Cardiac fibroblast (primary cell): Measurements from ENCODE around the gene NAV3.
A peak's percentile ranks its signal among the peaks of the same experiment; 100 is the strongest.

Source experiments
- DNase-seq, 2 donors: peaks; one replicate each; pipeline versions ENCODE4 v3.0.0 to v3.0.0-alpha.2; 2010; ENCODE audit warnings: low read depth in 2 of 2
- H3K4me3 ChIP-seq, 2 donors: replicated peaks in 1 of 2; 1 replicate in 1 of 2; 2 replicates in 1 of 2; pipeline ENCODE4 v1.5.1; 2011; ENCODE audit warnings: low read depth in 2 of 2, low read length in 2 of 2, mild to moderate bottlenecking in 2 of 2, moderate library complexity in 1 of 2
- TF ChIP-seq, protein P1 (sequence below): IDR thresholded peaks from one replicate; pipeline ENCODE4 v1.5.1; 2011; ENCODE audit warnings: low read depth, mild to moderate bottlenecking, low read length, inconsistent platforms

NAV3 gene

DNA sequence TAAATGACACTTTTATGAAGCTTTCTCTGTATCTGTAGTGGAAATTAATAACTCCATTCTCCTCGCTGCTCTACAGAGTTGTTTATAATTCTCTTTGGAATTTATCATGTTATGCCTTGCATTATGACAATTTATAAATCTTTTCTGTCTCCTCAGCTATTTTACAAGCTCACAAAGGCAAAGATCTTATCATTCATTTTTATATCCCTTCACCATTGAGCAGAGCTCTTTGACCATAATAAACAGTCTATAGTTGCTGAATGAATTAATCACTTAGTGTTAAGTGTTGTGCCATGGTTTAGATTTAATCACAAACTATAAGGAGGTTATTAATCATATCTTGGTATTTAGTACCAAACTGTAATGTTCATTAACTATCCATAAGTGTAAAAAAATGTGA is 126.4 kb downstream of the NAV3 start:
- DNase-seq: no peak
- H3K4me3 ChIP-seq: no peak overlapping the region
- TF ChIP-seq, protein P1, sequence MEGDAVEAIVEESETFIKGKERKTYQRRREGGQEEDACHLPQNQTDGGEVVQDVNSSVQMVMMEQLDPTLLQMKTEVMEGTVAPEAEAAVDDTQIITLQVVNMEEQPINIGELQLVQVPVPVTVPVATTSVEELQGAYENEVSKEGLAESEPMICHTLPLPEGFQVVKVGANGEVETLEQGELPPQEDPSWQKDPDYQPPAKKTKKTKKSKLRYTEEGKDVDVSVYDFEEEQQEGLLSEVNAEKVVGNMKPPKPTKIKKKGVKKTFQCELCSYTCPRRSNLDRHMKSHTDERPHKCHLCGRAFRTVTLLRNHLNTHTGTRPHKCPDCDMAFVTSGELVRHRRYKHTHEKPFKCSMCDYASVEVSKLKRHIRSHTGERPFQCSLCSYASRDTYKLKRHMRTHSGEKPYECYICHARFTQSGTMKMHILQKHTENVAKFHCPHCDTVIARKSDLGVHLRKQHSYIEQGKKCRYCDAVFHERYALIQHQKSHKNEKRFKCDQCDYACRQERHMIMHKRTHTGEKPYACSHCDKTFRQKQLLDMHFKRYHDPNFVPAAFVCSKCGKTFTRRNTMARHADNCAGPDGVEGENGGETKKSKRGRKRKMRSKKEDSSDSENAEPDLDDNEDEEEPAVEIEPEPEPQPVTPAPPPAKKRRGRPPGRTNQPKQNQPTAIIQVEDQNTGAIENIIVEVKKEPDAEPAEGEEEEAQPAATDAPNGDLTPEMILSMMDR: no peak

DNA sequence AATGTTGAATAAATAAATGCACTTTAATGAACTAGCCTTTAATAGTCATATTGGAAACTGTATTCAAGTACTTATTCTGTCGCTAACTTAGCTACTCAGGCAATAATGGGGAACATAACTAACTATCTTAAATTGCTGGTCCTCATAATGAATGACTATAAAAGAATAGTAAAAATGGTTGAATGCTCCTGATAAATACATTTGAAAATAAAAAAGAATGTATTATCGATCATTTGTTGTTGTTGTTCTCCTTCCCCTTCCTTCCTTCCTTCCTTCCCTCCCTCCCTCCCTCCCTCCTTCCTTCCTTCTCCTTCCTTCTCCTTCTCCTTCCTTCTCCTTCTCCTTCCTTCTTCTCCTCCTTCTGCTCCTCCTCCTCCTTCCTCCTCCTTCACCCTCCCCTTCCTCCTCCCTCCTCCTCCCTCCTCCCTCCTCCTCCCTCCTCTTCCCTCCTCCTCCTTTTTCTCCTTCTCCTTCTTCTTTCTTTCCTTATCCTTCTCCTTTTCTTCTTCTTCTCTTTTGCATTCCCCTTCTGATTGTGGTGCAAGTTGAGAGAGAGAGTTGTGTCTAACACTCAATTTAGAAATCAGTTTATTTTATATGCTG is 133.0 kb downstream of the NAV3 start:
- TF ChIP-seq, protein P1: no peak
- no peak for DNase-seq
- H3K4me3 ChIP-seq: no peak overlapping the region

DNA sequence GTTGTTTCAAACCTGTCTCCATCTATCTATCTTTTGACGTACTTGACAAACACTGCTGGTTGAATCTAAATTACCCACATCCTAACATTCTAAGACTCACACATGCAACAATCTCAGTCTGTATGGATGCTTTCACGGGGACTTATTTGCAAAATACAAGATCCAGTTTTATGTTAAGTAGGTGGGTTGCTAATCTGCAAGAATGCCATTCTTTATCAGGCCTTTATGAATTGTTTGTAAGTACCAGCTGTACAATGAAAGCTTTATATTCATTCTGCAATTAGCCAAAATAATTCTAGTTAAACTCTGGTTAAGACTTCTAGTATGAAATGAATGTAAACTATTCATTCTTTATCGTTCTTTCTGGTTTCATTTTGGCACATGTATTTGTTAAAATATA is 135.1 kb downstream of the NAV3 start:
- TF ChIP-seq, protein P1: no peak
- peak in 1 of 2 donors; percentile 31 for DNase-seq
- H3K4me3 ChIP-seq: no peak overlapping the region

DNA sequence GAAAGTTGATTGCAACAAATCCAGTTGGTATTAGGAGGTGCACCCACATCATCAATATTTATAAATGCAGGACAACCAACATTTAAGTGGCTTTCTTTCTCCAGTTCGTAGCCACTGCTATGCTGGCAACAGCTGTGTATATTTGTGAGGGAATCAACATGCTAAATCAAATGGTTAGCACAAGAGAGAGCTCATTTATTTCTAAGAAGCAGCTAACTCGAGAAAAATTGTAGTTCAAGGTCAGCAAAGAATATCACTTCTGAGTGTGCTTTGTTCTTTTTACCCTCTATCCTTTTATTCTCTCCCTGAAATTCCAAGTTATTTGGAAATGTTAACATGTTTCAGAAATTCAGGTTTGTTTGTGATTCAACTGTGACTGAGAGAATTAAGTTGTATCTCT is 137.3 kb downstream of the NAV3 start:
- DNase-seq: no peak
- TF ChIP-seq, protein P1: no peak
- H3K4me3 ChIP-seq: no peak overlapping the region

DNA sequence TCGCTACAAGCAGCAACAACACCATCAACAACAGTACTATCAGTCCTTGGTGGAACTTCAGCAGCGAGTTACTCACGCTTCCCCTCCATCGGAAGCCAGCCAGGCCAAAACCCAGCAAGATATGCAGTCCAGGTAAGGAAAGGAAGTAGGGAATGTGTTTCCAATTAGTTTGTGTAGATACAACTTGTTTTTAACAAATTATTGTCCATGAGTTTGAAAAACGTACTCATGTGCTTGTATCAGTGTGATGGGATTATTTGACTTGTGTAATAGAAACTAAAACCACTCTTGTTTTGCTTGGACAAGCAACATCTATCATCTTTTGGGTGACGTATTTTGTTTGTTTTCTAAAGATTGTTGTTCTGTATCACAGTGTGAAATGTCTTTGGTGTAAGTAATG is 137.9 kb downstream of the NAV3 start:
- no peak overlapping the region for H3K4me3 ChIP-seq
- DNase-seq: no peak
- TF ChIP-seq, protein P1: no peak

DNA sequence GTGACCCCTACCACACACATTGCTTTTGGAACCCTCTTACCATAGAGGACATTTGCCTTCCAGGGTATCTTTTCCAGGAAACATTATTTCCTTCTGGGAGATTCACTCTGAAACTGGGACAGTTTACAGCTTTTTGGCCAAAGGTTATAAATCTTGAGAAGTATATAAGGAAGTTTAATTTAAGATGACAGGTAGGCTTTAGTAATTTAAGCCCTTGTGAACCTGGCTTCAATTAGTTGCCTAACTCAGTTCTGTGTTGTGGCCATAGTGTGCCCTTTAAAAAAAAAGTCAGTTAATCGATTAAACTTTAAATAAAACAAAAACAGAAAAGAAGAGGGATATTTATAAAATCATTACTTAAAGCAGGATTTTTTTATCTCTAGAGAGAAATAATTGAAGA is 142.9 kb downstream of the NAV3 start:
- TF ChIP-seq, protein P1: no peak
- no peak overlapping the region for H3K4me3 ChIP-seq
- DNase-seq: no peak

DNA sequence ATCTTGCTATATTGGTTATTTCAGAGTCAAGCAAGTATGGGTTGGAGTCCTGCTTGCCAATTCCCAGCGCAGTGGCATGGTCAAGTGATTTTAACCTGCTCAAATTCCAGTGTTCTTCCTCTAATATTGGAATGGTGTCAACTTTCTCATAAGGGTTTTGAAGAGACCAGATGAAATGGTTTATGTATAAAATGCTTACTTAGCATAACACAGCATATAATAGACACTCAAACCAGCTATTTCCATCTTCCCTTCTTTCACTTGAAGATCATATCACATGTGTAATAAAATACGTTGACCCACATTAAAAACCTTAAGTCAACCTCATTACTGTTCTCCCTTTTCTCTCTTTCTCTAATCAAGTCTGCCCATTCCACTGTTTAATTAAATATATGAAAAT is 144.0 kb downstream of the NAV3 start:
- no peak overlapping the region for H3K4me3 ChIP-seq
- TF ChIP-seq, protein P1: no peak
- DNase-seq: no peak
